C4-2B (cell line): ENCODE data around the gene SLC17A8.

Source experiments
- CTCF ChIP-seq: fragments of 450-650 bp; conservative IDR thresholded peaks from 2 replicates; pipeline ENCODE4 v1.5.1; 2017; ENCODE audit warnings: mild to moderate bottlenecking
- ZFX ChIP-seq: fragments of 450-650 bp; IDR thresholded peaks from 2 replicates; pipeline ENCODE4 v1.6.1; 2017

- TF ChIP-seq ZFX (no peak), CTCF (no peak)
Measured at GRCh38 chr12:100359822-100360221, 2.9 kb downstream of the SLC17A8 start.
